Tibial nerve (tissue), 3 donors: ENCODE data around the gene OR10A2.
"Not testable (repeated sequence)": the region's sequence is repeated elsewhere in the genome, so short reads cannot be mapped to it uniquely, and the experiment has no call there.

Source experiments
- CTCF ChIP-seq, 5 experiments: fragments of 200-600 bp in 3 of 5; fragments of 450-650 bp in 2 of 5; sonication (generic) in 3 of 5; IDR thresholded peaks; one replicate each; pipeline ENCODE4 v1.5.1; 2016 to 2019; ENCODE audit warnings: antibody characterized with exemption in 5 of 5, mild to moderate bottlenecking in 3 of 5, moderate library complexity in 2 of 5
- POLR2A ChIP-seq, 2 donors: fragments of 450-650 bp; IDR thresholded peaks; one replicate each; pipeline ENCODE4 v1.6.1; 2017; ENCODE audit warnings: antibody characterized with exemption in 2 of 2, mild to moderate bottlenecking in 2 of 2, moderate library complexity in 2 of 2

DNA sequence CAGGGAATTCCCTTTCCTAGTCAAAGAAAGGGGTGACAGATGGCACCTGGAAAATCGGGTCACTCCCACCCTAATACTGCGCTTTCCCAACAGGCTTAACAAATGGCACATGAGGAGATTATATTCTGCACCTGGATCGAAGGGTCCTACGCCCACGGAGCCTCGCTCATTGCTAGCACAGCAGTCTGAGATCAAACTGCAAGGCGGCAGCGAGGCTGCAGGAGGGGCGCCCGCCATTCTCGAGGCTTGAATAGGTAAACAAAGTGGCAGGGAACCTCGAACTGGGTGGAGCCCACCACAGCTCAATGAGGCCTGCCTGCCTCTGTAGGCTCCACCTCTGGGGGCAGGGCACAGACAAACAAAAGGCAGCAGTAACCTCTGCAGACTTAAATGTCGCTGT is 41.9 kb downstream of the OR10A2 start:
- not testable (repeated sequence) for TF ChIP-seq POLR2A, CTCF (IDR thresholded peaks at IDR 0.05)
